ENCODE data around the gene TREML4. TPM values are rescaled to one million over a fixed set of nuclear protein-coding genes. Genes with fewer than 3 reads are reported as not detected.

Gene TREML4
- total RNA-seq, 4 donors from 2014 or later: not detected

- TF ChIP-seq CTCF (IDR thresholded peaks at IDR 0.05; ENCODE audit: low read depth): no peak
These were observed 60.0 kb downstream of the TREML4 start for GRCh38 chr6:41288030-41288753.

Small RNA genes within 50 kb of the gene (small RNA-seq; reads per million reads assigned to genes)
- gene AL391903.2 (not detected), gene AL391903.3 (not detected), gene RNA5SP207 (1.7 reads per million, percentile 28 among the genes with 10 or more reads in this experiment)

Other genes with a start within 250 kb of the TREML4 start
- 1 to 10 TPM in 3 of 4 donors, not detected in 1; 1.1 to 1.7 (median 1.7) TPM for gene UNC5CL, start 189.1 kb upstream of the TREML4 start, total RNA-seq
- gene TSPO2, start 185.9 kb upstream of the TREML4 start, total RNA-seq: not detected
- gene APOBEC2, start 175.1 kb upstream of the TREML4 start, total RNA-seq: not detected
- 10 to 100 TPM; 13.9 to 30.3 (median 20.6) TPM for gene OARD1, start 156.0 kb upstream of the TREML4 start, total RNA-seq
- 10 to 100 TPM; 18.5 to 27.7 (median 20.4) TPM for gene NFYA, start 155.4 kb upstream of the TREML4 start, total RNA-seq
- gene TREML1, start 74.0 kb upstream of the TREML4 start, total RNA-seq: 1 to 10 TPM in 1 of 4 donors, not detected in 3; 4.8 TPM
- 100 to 1,000 TPM in 1 of 4 donors, 10 to 100 TPM in 1, 1 to 10 TPM in 2; 3.8 to 335 (median 15.9) TPM for gene TREM2, start 65.2 kb upstream of the TREML4 start, total RNA-seq
- gene TREML2, start 27.2 kb upstream of the TREML4 start, total RNA-seq: under 1 TPM in 2 of 4 donors, not detected in 2; 0.22 to 0.34 TPM
- gene TREM1, start 58.3 kb downstream of the TREML4 start, total RNA-seq: 1 to 10 TPM in 3 of 4 donors, under 1 TPM in 1; 0.38 to 9.5 (median 4.6) TPM
- not detected for gene NCR2, start 107.3 kb downstream of the TREML4 start, total RNA-seq

Data from subcutaneous adipose tissue (tissue), 4 donors.